Gastrocnemius medialis (tissue), 4 donors: Measurements from ENCODE around the gene HSPB3.

ENCODE experiments used
- CTCF ChIP-seq, 5 experiments: fragments of 450-650 bp in 3 of 5; fragments of 200-600 bp in 2 of 5; sonication (generic) in 2 of 5; IDR thresholded peaks in 4 of 5; conservative IDR thresholded peaks in 1 of 5; 1 replicate in 4 of 5; 2 replicates in 1 of 5; pipeline ENCODE4 v1.5.1; 2016 to 2019; ENCODE audit warnings: antibody characterized with exemption in 5 of 5, mild to moderate bottlenecking in 3 of 5, moderate library complexity in 3 of 5
- POLR2A ChIP-seq, 2 donors: fragments of 450-650 bp; IDR thresholded peaks; one replicate each; pipeline ENCODE4 v1.6.1; 2017; ENCODE audit warnings: antibody characterized with exemption in 2 of 2, mild to moderate bottlenecking in 2 of 2, moderate library complexity in 2 of 2

GRCh38 chr5:54484219-54484894 is 28.9 kb downstream of the HSPB3 start:
- no peak for TF ChIP-seq CTCF (IDR thresholded peaks at IDR 0.05 in 4 of 5, conservative IDR thresholded peaks at IDR 0.05 in 1 of 5)
- no peak for TF ChIP-seq POLR2A (IDR thresholded peaks at IDR 0.05)
